SK-N-SH treated with all-trans-retinoic acid at 6 μM for 48 hours (cell line): ENCODE results near the gene FPR3.

Experiments used
- ATAC-seq: fragments of 200-7000 bp; cut with Tn5 transposase; 3 replicates; pipeline ENCODE4 v1.9.1; 2020; ENCODE audit warnings: mild to moderate bottlenecking, moderate library complexity
- BACH2 ChIP-seq: fragments of 250-450 bp; sonication (Bioruptor Pico); IDR thresholded peaks from 2 replicates; pipeline ENCODE4 v1.9.0; 2021; ENCODE audit warnings: mild to moderate bottlenecking, borderline replicate concordance
- GLIS3 ChIP-seq: fragments of 250-450 bp; sonication (Bioruptor Pico); IDR thresholded peaks from 2 replicates; pipeline ENCODE4 v1.5.0; 2020; ENCODE audit warnings: mild to moderate bottlenecking, moderate library complexity
- ISL1 ChIP-seq: fragments of 250-450 bp; sonication (Bioruptor Pico); IDR thresholded peaks from 2 replicates; pipeline ENCODE4 v2.1.2; 2022; ENCODE audit warnings: mild to moderate bottlenecking, moderate library complexity
- OSR1 ChIP-seq: fragments of 250-450 bp; sonication (Bioruptor Pico); IDR thresholded peaks from 2 replicates; pipeline ENCODE4 v1.8.0; 2022; ENCODE audit warnings: moderate library complexity, mild to moderate bottlenecking, inconsistent platforms
- PPARA ChIP-seq: fragments of 250-450 bp; sonication (Bioruptor Pico); IDR thresholded peaks from 2 replicates; pipeline ENCODE4 v1.5.0; 2020; ENCODE audit warnings: mild to moderate bottlenecking, borderline replicate concordance
- RARB ChIP-seq: fragments of 250-450 bp; sonication (Bioruptor Pico); IDR thresholded peaks from 2 replicates; pipeline ENCODE4 v1.8.0; 2021; ENCODE audit warnings: mild to moderate bottlenecking, moderate library complexity
- SNAI2 ChIP-seq: fragments of 250-450 bp; sonication (Bioruptor Pico); IDR thresholded peaks from 2 replicates; pipeline ENCODE4 v1.5.0; 2020; ENCODE audit warnings: mild to moderate bottlenecking, moderate library complexity
- TCF4 ChIP-seq: fragments of 250-450 bp; sonication (Bioruptor Pico); IDR thresholded peaks from 2 replicates; pipeline ENCODE4 v1.8.0; 2021; ENCODE audit warnings: mild to moderate bottlenecking, moderate library complexity, borderline replicate concordance
- ZC3H10 ChIP-seq: fragments of 250-450 bp; sonication (Bioruptor Pico); IDR thresholded peaks from 2 replicates; pipeline ENCODE4 v1.5.1; 2021; ENCODE audit warnings: mild to moderate bottlenecking, moderate library complexity
- ZFP3 ChIP-seq: fragments of 250-450 bp; sonication (Bioruptor Pico); IDR thresholded peaks from 2 replicates; pipeline ENCODE4 v1.5.0; 2020; ENCODE audit warnings: mild to moderate bottlenecking, moderate library complexity
- ZFP30 ChIP-seq: fragments of 450-650 bp; formaldehyde crosslinking; IDR thresholded peaks from 2 replicates; pipeline ENCODE4 v1.5.0; 2022; ENCODE audit warnings: mild to moderate bottlenecking, moderate library complexity
- ZNF70 ChIP-seq: fragments of 450-650 bp; formaldehyde crosslinking; IDR thresholded peaks from 2 replicates; pipeline ENCODE4 v1.5.0; 2020; ENCODE audit warnings: mild to moderate bottlenecking, moderate library complexity
- ZNF8 ChIP-seq: fragments of 450-650 bp; formaldehyde crosslinking; IDR thresholded peaks from 2 replicates; pipeline ENCODE4 v1.5.0; 2020; ENCODE audit warnings: mild to moderate bottlenecking, moderate library complexity
- TF ChIP-seq, protein P1 (sequence below): fragments of 250-450 bp; sonication (Bioruptor Pico); IDR thresholded peaks from 2 replicates; pipeline ENCODE4 v1.5.0; 2020; ENCODE audit warnings: mild to moderate bottlenecking, moderate library complexity
- TF ChIP-seq, protein P2 (sequence below): fragments of 250-450 bp; sonication (Bioruptor Pico); IDR thresholded peaks from 2 replicates; pipeline ENCODE4 v1.8.0; 2021; ENCODE audit warnings: low read depth, mild to moderate bottlenecking, moderate library complexity, borderline replicate concordance
- TF ChIP-seq, protein P3 (sequence below): fragments of 250-450 bp; sonication (Bioruptor Pico); IDR thresholded peaks from 2 replicates; pipeline ENCODE4 v1.5.1; 2020; ENCODE audit warnings: low read depth, mild to moderate bottlenecking, moderate library complexity
- TF ChIP-seq, protein P4 (sequence below): fragments of 250-450 bp; sonication (Bioruptor Pico); IDR thresholded peaks from 2 replicates; pipeline ENCODE4 v1.8.0; 2020; ENCODE audit warnings: mild to moderate bottlenecking, moderate library complexity, borderline replicate concordance
- TF ChIP-seq, protein P5 (sequence below): fragments of 250-450 bp; sonication (Bioruptor Pico); IDR thresholded peaks from 2 replicates; pipeline ENCODE4 v1.5.1; 2021; ENCODE audit warnings: mild to moderate bottlenecking, moderate library complexity

The FPR3 gene

DNA sequence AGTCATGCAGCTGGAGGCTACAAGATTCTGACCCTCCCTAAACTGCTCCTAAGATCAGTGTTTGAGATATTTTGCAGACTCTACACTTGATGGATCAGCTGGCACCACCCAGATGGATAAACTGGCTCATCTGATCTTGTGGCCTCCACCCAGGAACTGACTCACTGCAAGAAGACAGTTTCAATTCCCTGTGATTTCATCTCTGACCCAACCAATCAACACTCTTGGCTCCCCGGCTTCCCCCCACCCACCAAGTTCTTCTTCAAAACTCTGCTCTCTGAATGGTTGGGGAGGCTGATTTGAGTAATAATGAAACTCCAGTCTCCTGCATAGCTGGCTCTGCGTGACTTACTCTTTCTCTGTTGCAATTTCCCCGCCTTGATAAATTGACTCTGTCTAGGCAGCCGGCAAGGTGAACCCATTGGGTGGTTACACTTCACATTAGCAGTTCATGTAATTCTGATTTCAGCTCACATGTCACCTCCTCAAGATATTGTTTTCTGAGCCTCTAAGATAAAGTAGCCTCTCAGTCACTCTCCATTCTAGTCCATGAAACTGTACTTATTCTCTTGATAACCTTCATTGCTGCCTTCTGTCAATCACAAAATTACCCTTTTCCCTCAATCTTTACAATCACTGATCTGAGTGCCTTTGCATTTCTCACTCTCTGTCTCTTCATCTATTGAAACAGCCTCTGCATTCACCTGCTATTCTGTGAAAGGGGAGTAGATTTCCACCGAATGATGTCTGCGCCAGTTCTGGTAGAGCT is 9.9 kb upstream of the FPR3 start:
- no peak for ATAC-seq
- TF ChIP-seq OSR1 (CRISPR knock-in tag): no peak
- no peak for TF ChIP-seq ZFP3 (CRISPR knock-in tag)
- TF ChIP-seq TCF4 (CRISPR knock-in tag): no peak
- no peak for TF ChIP-seq RARB (CRISPR knock-in tag)
- TF ChIP-seq, protein P1, sequence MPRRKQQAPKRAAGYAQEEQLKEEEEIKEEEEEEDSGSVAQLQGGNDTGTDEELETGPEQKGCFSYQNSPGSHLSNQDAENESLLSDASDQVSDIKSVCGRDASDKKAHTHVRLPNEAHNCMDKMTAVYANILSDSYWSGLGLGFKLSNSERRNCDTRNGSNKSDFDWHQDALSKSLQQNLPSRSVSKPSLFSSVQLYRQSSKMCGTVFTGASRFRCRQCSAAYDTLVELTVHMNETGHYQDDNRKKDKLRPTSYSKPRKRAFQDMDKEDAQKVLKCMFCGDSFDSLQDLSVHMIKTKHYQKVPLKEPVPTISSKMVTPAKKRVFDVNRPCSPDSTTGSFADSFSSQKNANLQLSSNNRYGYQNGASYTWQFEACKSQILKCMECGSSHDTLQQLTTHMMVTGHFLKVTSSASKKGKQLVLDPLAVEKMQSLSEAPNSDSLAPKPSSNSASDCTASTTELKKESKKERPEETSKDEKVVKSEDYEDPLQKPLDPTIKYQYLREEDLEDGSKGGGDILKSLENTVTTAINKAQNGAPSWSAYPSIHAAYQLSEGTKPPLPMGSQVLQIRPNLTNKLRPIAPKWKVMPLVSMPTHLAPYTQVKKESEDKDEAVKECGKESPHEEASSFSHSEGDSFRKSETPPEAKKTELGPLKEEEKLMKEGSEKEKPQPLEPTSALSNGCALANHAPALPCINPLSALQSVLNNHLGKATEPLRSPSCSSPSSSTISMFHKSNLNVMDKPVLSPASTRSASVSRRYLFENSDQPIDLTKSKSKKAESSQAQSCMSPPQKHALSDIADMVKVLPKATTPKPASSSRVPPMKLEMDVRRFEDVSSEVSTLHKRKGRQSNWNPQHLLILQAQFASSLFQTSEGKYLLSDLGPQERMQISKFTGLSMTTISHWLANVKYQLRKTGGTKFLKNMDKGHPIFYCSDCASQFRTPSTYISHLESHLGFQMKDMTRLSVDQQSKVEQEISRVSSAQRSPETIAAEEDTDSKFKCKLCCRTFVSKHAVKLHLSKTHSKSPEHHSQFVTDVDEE (CRISPR knock-in tag): no peak
- TF ChIP-seq, protein P2, sequence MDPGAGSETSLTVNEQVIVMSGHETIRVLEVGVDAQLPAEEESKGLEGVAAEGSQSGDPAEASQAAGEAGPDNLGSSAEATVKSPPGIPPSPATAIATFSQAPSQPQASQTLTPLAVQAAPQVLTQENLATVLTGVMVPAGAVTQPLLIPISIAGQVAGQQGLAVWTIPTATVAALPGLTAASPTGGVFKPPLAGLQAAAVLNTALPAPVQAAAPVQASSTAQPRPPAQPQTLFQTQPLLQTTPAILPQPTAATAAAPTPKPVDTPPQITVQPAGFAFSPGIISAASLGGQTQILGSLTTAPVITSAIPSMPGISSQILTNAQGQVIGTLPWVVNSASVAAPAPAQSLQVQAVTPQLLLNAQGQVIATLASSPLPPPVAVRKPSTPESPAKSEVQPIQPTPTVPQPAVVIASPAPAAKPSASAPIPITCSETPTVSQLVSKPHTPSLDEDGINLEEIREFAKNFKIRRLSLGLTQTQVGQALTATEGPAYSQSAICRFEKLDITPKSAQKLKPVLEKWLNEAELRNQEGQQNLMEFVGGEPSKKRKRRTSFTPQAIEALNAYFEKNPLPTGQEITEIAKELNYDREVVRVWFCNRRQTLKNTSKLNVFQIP (CRISPR knock-in tag): no peak
- no peak for TF ChIP-seq ISL1
- TF ChIP-seq ZC3H10: no peak
- no peak for TF ChIP-seq BACH2 (CRISPR knock-in tag)
- TF ChIP-seq, protein P3, sequence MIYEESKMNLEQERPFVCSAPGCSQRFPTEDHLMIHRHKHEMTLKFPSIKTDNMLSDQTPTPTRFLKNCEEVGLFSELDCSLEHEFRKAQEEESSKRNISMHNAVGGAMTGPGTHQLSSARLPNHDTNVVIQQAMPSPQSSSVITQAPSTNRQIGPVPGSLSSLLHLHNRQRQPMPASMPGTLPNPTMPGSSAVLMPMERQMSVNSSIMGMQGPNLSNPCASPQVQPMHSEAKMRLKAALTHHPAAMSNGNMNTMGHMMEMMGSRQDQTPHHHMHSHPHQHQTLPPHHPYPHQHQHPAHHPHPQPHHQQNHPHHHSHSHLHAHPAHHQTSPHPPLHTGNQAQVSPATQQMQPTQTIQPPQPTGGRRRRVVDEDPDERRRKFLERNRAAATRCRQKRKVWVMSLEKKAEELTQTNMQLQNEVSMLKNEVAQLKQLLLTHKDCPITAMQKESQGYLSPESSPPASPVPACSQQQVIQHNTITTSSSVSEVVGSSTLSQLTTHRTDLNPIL (CRISPR knock-in tag): no peak
- TF ChIP-seq GLIS3 (CRISPR knock-in tag): no peak
- TF ChIP-seq, protein P4, sequence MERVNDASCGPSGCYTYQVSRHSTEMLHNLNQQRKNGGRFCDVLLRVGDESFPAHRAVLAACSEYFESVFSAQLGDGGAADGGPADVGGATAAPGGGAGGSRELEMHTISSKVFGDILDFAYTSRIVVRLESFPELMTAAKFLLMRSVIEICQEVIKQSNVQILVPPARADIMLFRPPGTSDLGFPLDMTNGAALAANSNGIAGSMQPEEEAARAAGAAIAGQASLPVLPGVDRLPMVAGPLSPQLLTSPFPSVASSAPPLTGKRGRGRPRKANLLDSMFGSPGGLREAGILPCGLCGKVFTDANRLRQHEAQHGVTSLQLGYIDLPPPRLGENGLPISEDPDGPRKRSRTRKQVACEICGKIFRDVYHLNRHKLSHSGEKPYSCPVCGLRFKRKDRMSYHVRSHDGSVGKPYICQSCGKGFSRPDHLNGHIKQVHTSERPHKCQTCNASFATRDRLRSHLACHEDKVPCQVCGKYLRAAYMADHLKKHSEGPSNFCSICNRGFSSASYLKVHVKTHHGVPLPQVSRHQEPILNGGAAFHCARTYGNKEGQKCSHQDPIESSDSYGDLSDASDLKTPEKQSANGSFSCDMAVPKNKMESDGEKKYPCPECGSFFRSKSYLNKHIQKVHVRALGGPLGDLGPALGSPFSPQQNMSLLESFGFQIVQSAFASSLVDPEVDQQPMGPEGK: no peak
- no peak for TF ChIP-seq ZNF70 (CRISPR knock-in tag)
- TF ChIP-seq ZNF8 (CRISPR knock-in tag): no peak

DNA sequence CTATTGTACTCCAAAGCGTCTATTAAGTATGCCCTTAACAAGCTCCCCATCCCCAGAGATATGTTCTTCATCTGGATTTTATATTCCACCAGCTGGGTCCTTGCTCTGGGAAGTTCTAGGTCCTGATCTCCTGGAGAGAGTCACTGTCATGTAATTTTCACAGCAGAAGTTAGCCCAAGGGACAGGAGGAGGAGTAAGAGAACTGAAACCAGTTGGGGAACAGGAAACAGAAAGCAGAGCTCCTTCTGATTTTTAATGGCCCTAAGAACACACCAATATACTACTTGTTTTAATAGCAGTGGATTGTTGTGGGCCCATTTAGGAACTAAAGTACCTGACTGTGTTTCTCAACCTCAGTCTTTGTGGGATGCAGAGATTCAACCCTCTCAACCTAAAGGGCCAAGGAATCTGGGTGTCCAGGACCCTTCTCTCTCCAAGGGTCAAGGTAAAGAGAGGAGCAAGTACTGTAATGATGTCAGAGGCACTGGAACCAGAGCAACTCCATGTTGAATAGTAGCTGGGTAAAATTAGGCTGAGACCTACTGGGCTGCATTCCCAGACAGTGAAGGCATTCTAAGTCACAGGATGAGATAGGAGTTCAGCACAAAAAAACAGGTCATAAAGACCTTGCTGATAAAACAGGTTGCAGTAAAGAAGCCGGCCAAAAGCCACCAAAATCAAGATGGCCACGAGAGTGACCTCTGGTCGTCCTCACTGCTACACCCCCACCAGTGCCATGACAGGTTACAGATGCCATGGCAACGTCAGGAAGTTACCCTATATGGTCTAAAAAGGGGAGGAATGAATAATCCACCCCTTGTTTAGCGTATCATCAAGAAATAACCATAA is 8.1 kb upstream of the FPR3 start:
- TF ChIP-seq, protein P5, sequence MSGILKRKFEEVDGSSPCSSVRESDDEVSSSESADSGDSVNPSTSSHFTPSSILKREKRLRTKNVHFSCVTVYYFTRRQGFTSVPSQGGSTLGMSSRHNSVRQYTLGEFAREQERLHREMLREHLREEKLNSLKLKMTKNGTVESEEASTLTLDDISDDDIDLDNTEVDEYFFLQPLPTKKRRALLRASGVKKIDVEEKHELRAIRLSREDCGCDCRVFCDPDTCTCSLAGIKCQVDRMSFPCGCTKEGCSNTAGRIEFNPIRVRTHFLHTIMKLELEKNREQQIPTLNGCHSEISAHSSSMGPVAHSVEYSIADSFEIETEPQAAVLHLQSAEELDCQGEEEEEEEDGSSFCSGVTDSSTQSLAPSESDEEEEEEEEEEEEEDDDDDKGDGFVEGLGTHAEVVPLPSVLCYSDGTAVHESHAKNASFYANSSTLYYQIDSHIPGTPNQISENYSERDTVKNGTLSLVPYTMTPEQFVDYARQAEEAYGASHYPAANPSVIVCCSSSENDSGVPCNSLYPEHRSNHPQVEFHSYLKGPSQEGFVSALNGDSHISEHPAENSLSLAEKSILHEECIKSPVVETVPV (CRISPR knock-in tag): no peak
- TF ChIP-seq, protein P2 (CRISPR knock-in tag): no peak
- no peak for TF ChIP-seq PPARA (CRISPR knock-in tag)
- TF ChIP-seq, protein P4: no peak
- TF ChIP-seq BACH2 (CRISPR knock-in tag): no peak
- TF ChIP-seq OSR1 (CRISPR knock-in tag): no peak
- no peak for TF ChIP-seq GLIS3 (CRISPR knock-in tag)
- no peak for TF ChIP-seq ZFP30 (CRISPR knock-in tag)
- no peak for TF ChIP-seq ZNF70 (CRISPR knock-in tag)
- TF ChIP-seq, protein P3 (CRISPR knock-in tag): no peak
- TF ChIP-seq, protein P1 (CRISPR knock-in tag): no peak
- TF ChIP-seq SNAI2 (CRISPR knock-in tag): no peak
- TF ChIP-seq ZFP3 (CRISPR knock-in tag): no peak
- TF ChIP-seq ISL1: no peak
- ATAC-seq: no peak
